GM21737 (cell line): ENCODE data around the gene SDHAF2.

Experiments
- ATAC-seq: cut with Tn5 transposase; IDR thresholded peaks from one replicate; pipeline ENCODE4 v1.9.1; 2021; ENCODE audit warnings: mild to moderate bottlenecking, moderate library complexity; ENCODE audit not compliant: unreplicated experiment

Gene SDHAF2

GRCh38 chr11:61495801-61496601 is 66.1 kb downstream of the SDHAF2 start:
- no peak for ATAC-seq
